Stimulated activated CD4-positive, alpha-beta T cell treated with anti-CD3 and anti-CD28 coated beads, Interleukin-2, amount 100 ng/mL, for 48 hours (primary cell): ENCODE results near the gene AMBRA1.
A peak's percentile ranks its signal among the peaks of the same experiment; 100 is the strongest.

ENCODE experiments used
- DNase-seq, 2 donors: peaks; one replicate each; pipeline ENCODE4 v3.0.0-alpha.2; 2020

AMBRA1 gene

DNA sequence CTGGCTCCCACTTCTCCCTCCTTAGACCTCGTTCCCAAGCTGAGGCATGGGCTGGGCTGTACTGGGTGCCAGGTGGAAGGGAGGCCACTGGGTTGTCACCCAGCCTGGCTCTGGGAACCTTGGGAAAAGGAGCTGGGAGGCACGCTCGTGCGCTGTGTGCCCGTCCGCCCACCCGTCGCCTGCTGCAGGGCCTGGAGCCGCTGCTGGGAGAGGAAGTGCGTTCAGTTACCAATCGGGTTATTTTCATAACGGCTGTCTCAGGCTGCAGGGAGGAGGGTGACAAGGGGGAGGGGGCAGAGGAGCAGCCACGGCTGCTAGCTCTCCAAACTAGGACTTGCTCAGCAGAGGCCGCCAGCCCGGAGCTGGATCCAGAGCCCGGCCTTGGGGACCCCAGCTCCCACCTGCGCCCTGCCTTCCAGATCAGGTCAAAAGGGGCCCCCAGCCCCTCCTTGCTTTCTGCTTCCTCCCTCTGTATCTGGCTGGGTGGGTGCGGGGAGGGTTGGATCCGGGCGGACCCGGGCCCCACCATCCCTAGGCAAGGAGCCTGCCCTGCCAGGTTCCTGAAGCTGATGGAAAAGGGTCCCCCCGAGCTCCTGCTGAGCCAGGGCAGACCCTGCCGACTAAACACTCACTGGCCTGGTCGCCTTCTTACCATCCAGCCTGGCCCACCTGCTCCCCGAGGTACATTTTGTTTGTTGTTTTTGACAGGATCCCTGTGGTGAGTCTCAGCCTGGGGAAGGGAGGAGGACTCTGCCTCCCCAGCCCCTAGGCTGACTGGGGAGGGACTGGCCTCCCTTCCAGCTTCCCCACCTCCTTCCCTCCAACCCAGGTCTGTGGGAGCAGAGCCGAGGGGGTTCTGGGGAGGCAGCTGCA, 232.3 kb downstream of the AMBRA1 start:
- DNase-seq = peak in 1 of 2 donors; percentile 54

DNA sequence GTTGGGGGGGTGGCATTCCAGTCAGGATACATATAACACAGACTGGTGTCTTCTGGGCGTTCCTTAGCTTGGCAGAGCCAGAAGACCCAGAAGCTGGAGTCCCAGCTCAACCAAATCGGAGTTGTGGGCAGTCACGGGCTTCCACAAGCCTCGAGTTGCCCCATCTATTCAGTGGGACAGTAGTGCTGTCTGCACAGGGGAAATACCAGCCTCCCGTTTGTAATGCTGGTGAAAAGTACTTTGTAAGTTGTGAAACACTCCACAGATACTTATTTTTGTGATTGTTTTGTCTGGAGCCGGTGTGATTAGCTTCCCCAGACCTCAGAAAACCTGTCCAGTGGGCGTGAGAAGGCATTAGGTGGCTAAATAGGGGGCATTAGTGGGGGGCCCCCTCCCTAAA, 232.9 kb downstream of the AMBRA1 start:
- DNase-seq = no peak

DNA sequence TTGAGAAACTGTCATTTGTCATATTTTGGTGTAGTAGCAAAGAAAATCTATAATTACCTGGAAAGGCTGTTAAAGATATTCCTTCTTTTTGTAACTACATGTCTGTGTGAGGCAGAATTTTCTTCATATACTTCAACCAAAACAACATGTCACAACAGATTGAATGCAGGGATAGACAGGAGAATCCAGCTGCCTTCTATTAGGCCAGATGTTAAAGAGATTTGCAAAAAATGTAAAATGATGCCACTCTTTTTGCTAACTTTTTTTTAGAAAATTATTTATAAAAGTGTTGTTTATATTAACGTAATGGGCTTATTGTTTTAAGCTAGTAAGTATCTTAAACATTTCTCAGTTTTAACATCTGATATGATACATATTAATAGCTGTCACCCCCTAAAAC, 233.9 kb downstream of the AMBRA1 start:
- DNase-seq = no peak

DNA sequence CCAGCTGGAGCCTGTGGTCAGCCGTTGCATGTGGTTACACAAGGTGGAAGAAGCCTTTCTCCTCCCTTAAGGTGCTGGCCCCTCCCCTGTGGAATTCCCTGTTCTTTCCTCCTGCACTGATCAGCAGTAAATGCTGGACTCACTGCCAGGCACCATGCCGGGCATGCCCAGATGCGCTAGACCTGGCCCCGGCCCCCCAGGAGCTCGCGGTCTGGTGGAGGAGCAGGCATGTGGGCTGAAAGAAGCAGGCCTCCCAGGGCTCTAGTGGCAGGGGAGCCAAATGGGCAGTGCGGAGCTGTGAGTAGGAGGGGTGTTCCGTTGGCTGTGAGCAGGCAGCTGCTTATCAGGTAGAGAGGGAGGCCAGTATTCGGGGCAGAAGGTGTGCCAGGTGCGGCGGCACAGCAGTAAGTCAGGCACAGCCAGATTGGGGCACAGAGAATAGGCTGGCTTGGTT, 236.3 kb downstream of the AMBRA1 start:
- DNase-seq = no peak

DNA sequence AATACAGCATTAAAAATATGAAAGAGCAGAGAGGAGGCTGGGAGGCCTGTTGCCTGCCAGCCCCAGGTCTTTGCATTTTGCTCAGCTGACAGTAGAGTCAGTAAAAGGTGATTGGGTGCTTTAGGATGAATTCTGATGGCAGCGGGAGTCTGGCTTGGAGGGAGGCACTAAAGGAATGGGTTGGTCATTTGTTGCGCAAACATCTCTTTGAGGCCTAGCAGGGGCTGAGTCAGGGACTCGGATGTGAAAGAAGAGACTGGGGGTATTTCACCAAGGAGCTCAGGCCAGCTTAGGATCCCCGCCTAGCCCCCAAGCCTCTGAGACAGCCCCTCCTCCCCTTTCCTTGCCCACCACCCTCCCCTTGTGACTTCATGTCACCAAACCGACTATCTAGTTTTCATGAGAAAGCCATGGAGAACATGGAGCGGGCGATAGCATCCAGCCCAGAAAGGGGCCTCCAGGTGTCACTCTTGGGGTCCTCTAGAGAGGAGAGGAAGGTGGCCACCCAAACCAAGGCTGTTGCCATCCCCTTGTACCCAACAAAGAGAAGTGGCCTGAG, 236.8 kb downstream of the AMBRA1 start:
- no peak for DNase-seq

DNA sequence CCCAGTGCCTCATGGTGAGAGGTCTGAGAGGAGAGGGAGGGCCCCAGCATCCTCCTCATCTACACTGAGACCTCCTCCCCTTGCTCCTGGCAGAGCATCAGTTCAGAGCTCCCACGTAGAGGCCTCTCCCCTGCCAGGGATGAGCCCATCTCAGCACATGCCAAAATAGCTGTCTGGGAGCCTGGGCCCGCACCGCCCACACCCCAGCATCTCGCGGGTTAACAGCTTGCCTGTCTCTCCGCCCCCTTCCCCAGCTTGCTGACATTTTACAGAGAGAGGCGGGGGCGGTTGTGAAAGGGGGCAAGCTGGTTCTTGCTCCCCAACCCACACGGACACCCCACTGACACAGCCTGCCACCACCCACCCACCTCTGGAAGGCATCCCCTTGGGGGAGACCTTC, 240.1 kb downstream of the AMBRA1 start:
- DNase-seq = no peak

DNA sequence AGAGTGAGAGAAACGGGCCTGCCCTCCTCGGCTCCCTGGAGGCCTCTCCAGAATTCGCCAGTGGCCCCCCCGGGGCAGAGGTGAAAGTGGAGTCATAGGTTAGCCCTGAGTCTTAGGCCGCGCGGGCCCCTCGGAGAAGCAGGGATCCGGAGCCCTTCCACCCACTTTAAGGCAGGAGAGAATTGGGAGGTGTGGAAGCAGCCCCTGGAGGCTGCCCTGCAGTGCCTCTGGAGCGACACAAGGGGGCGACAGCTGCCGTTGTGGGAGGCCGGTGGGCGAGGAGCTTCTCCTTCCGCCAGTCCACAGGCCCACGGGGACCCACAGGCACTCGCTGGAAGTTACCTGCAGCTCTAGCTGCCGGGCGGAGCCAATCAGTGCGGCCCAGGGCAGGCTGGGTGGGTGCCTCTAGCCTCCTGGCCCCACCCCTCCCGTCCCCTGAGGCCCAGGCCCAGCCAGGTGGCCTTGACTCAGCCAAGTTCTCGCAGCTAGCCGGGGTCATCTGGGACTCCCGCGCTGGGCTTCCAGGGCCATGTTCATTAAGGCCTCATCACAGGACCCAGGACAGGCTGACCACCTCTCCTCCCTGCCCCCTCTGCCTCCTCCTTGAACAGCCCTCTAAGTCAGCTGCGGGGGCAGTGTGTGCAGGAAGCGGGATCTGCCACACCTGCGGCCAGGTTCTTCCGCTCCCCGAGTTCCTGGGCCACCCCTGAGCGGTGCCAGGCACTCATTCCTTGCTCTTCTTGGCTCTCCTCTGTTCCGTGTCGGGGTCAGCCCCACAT, 241.6 kb downstream of the AMBRA1 start:
- DNase-seq = peak; percentile 71 to 82

DNA sequence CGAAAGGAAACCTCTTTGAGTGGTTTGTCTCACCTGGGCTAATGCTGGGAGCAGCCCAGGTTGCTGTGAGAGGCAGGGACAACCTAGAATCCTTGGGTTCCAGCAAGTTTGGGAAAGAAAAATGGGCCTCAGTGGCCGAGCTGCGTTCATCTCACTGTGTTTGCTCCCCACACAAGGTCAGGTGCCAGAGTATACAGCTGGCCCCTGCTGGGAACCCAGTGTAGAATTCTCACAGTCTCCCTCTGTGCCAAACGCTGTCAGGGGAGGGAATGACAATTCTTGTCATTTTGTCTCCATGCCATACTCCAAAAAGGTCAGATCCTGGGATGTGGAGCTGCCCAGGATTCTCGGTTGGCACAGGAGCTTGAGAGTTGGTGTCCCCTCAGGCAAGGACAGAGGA, 242.2 kb downstream of the AMBRA1 start:
- no peak for DNase-seq

DNA sequence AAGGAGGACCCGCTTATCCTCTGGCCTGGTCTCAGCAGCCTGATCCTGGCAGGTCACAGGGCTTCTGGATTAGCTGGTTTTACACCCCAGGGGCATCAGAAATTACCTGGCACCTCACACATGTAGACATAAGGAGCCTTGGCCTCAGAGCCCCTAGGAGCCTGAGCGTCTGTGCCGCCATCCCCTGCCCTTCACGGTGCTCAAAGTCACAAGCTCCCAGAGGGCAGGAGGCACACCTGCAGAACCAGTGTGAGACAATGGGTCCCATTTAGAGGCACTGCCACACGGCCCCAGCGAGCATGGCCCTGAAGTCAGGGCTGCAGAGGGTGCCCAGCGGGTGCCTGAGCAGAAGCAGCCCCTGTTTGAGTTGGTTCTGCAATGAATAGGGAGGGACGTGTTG, 242.7 kb downstream of the AMBRA1 start:
- DNase-seq = no peak

DNA sequence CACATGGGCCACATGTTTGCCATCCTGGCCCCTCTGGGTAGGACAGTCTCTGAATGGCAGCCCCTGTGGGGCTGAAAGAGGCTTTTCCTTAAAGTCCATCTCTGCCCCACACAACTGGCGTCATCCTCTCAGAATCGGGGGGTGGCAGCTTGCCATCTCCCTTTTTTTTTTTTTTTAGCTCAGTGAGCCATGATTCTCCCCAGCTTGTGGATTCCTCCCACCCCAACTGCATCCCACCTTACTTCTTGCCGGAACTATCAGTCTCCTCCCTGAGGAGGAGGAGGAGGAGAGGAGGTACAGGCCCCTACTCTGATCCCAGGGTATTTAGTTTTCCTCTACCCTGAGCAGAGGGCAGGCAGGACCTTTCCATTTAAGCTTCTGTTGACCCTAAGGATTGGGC, 243.1 kb downstream of the AMBRA1 start:
- DNase-seq = no peak

DNA sequence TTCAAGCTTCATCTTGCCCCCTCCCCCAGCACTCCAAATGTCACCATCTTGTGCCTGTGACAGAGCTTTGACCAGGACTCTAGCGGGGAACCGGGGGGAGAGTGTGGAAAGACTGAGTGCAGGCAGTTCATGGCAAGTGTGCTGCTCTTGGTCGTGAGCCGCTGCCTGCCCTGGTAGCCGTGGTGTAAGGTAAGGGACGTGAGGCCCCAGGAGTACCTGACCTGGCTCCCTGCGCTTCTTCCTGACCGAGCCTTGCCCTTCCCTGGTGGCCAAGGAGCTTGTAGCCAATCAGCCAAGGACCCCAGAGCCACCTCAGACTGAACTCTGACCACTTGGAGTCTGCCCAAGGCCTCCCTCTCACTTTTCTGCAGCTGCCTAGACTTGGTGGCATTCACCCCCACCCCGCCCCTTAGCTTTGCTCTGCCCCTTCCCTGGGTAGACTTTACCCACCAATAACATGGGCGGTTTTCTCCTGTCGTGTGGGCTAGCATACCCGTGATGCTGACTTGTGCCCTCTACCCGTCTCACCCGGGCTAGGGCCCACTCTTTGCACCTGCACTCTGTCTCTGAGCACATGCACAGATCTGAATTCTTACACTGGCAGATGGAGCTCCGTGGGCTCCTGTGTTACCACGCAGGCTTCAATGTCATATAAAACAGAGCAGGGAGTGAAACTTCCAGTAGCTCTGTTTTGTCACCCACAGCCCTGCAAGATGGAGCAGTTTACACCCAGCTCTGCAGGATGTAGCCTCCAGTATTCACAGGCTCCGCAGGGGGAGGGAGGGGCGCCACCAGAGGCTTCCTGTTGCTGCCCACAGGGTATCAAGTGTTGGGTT, 245.0 kb downstream of the AMBRA1 start:
- DNase-seq = no peak

DNA sequence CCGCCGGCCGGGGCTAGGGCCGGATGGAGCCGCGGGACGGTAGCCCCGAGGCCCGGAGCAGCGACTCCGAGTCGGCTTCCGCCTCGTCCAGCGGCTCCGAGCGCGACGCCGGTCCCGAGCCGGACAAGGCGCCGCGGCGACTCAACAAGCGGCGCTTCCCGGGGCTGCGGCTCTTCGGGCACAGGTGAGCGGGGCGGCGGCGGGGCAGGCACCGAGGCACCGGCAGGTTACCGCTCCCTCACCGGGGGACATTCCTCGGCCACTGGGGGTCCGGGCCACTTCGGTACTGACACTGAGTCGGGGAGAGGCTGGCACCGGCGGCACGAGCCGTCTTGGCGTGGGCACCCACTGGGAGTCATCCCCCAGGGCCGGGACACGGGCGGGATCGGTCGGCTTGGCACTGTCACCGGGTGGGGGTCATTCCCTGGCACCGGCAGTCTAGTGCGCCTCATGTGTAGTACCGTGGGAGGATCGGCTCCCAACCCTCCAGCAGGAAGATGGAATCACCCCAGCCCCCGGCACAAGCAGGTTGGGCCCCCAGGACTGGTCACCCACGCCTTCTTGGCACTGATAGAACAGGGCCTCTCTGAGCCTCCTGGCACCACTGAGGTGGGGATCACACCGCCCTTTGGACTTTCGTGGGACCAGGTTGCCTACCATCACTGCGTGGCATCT, 246.0 kb downstream of the AMBRA1 start:
- no peak for DNase-seq

DNA sequence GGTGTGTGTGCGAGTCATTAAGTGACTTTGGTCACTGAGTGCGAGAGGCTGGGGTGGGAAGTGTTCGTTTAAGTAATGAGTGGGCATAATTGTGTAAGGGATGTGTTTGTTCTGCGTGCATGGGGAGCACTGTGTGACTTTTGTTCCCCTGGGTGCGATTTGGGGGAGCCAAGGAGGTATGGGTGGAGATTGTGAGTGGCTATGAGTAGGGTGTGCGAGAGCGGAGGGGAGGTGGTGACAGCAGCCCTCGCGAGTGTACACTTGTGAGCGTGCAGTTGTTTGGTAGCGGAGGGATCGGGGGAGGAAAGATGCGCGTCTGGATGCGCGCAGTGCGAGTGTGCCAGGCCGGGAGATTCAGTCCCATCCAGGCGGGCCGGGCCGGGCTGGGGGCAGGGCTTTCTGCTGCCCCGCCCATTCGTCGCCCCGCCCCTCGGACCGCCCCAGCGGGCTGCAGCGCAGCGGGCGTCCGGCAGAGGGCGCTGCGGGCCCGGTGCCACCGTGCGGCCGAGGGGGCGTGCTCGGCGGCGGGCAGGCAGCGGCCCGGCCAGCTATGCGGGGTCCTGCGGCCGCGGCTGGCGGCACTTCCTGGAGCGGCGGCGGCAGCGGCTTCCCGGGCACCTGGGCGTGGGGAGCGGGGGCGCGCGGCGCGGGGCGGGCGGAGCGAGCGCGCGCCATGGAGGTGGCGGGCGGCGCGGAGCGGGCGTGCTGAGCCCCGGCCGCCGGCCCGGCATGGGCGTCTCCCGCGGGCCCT, 246.8 kb downstream of the AMBRA1 start, which contains the start of gene DGKZ:
TSS of gene DGKZ (plus strand) at position 578 of the 751 bp plus-strand sequence. CDS start 197 bp downstream, outside the sequence.
- DNase-seq = peak; percentile 83 to 95
